ENCODE data around the gene GHRH. TPM values are rescaled to one million over a fixed set of nuclear protein-coding genes. Genes with fewer than 3 reads are reported as not detected.

Gene GHRH
- total RNA-seq, 1 experiment from 2014 or later: not detected

DNA sequence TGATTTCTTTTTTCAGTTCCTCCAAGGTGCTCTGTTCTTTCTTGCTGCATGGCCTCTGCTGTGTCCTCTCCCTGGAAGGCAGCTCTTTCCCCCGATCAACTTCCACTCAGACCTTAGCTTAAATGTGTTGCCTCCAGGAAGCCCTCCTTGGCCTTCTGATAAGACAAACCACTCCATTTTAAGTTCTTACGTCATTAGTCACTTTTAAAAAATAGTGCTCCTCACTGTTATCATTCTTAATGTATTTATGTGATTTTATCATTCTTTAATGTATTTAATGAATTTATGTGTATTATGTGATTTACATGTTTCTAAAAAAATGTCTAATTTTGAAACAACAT lies 15.6 kb upstream of the GHRH start:
- no peak overlapping the region for H3K56ac ChIP-seq (ENCODE audit: insufficient read length, low read depth, low read length)
- no peak overlapping the region for H3K4ac ChIP-seq (ENCODE audit: low read depth, low read length)
- H2BK20ac ChIP-seq (ENCODE audit: low read depth, low read length, poor library complexity, severe bottlenecking): no peak overlapping the region
- H3K79me1 ChIP-seq (ENCODE audit: insufficient read depth, low read depth, low read length, poor library complexity, severe bottlenecking): no peaks in the 10 kb centered on the region
- H4K91ac ChIP-seq (ENCODE audit: insufficient read length, low read depth, low read length): no peak overlapping the region
- no peak overlapping the region for H2BK15ac ChIP-seq (ENCODE audit: low read depth, low read length)
- no peak overlapping the region for H2BK120ac ChIP-seq (ENCODE audit: low read depth, low read length, poor library complexity, severe bottlenecking)
- H2BK5ac ChIP-seq (ENCODE audit: insufficient read length, low read length): no peak overlapping the region
- H3K18ac ChIP-seq (ENCODE audit: insufficient read length, low read depth, low read length): no peak overlapping the region
- H3K23ac ChIP-seq (ENCODE audit: insufficient read length, low read depth, low read length): no peak overlapping the region
- no peak overlapping the region for H2AK5ac ChIP-seq (ENCODE audit: insufficient read length, low read length)
- no peaks in the 10 kb centered on the region for H3K9me3 ChIP-seq (ENCODE audit: control insufficient read depth, low read depth, low read length)
- no peak overlapping the region for H4K5ac ChIP-seq (ENCODE audit: insufficient read length, low read depth, low read length)
- no peaks in the 10 kb centered on the region; the same call in 1 of the 2 replicates for H3K4me1 ChIP-seq (ENCODE audit: insufficient read depth, low read length)
- TF ChIP-seq, protein P1, sequence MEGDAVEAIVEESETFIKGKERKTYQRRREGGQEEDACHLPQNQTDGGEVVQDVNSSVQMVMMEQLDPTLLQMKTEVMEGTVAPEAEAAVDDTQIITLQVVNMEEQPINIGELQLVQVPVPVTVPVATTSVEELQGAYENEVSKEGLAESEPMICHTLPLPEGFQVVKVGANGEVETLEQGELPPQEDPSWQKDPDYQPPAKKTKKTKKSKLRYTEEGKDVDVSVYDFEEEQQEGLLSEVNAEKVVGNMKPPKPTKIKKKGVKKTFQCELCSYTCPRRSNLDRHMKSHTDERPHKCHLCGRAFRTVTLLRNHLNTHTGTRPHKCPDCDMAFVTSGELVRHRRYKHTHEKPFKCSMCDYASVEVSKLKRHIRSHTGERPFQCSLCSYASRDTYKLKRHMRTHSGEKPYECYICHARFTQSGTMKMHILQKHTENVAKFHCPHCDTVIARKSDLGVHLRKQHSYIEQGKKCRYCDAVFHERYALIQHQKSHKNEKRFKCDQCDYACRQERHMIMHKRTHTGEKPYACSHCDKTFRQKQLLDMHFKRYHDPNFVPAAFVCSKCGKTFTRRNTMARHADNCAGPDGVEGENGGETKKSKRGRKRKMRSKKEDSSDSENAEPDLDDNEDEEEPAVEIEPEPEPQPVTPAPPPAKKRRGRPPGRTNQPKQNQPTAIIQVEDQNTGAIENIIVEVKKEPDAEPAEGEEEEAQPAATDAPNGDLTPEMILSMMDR (conservative IDR thresholded peaks at IDR 0.05): no peak
- peaks cover 2% of the 10 kb centered on the region; the same call in 1 of the 2 replicates for H3K27me3 Mint-ChIP-seq (ENCODE audit: low read depth)
- WGBS (ENCODE audit: extremely low coverage, insufficient read length, low lambda C conversion rate): no CpG with 5 or more reads among the region's 2 CpGs
- no peaks in the 10 kb centered on the region; a peak in 1 of 5 replicates for H3K9me3 Mint-ChIP-seq
- H3K27ac Mint-ChIP-seq: no peak overlapping the region
- H3K79me2 ChIP-seq (ENCODE audit: insufficient read depth, low read length): no peaks in the 10 kb centered on the region
- H2AFZ ChIP-seq (ENCODE audit: low read length): no peak overlapping the region
- no peak overlapping the region for H3K27ac ChIP-seq (ENCODE audit: insufficient read length, low read depth, low read length)
- no peak overlapping the region for H2BK12ac ChIP-seq (ENCODE audit: insufficient read length, low read depth, low read length)
- H3K4me2 ChIP-seq (ENCODE audit: insufficient read depth, insufficient read length, low read length): no peak overlapping the region
- H3K14ac ChIP-seq (ENCODE audit: insufficient read depth, low read length): no peak overlapping the region; the same call in 1 of the 2 replicates
- no peak overlapping the region for H4K8ac ChIP-seq (replicated peaks; ENCODE audit: insufficient read length, low read depth, low read length)
- DNase-seq: no peak
- H3K4me1 Mint-ChIP-seq: peaks cover 9 to 34% of the 10 kb centered on the region in 2 experiments
- H3K4me3 Mint-ChIP-seq: no peak overlapping the region
- H3K36me3 Mint-ChIP-seq (ENCODE audit: insufficient read depth in 1 of 3, low read depth in 3 of 3): no peaks in the 10 kb centered on the region
- no peaks in the 10 kb centered on the region for H4K20me1 ChIP-seq (ENCODE audit: control insufficient read depth, insufficient read depth, insufficient read length)
- H3K9ac ChIP-seq (ENCODE audit: extremely low read depth, insufficient read length, low read length): no peak overlapping the region
- H3K27me3 ChIP-seq (ENCODE audit: insufficient read depth, low read length): no peaks in the 10 kb centered on the region
- H3K23me2 ChIP-seq (ENCODE audit: insufficient read length, low read depth, low read length, poor library complexity, severe bottlenecking): no peaks in the 10 kb centered on the region
- H3T11ph ChIP-seq (ENCODE audit: low read length): no peak overlapping the region
